Stimulated activated CD4-positive, alpha-beta T cell treated with anti-CD3 and anti-CD28 coated beads, Interleukin-1b, Interleukin-23, amount 100 ng/mL, for 1 hour (primary cell): ENCODE measurements around the gene PHLDA2.

ENCODE experiments used
- DNase-seq, 2 donors: peaks; one replicate each; pipeline ENCODE4 v3.0.0-alpha.2; 2020; ENCODE audit warnings: low read depth in 2 of 2

PHLDA2 gene

GRCh38 chr11:2929950-2930703 is 907 bp upstream of the PHLDA2 start:
- no peak for DNase-seq

GRCh38 chr11:2929531-2929949 is 320 bp upstream of the PHLDA2 start:
- DNase-seq, result no peak

GRCh38 chr11:2927851-2928604 is 1.2 kb downstream of the PHLDA2 start:
- no peak for DNase-seq

- DNase-seq, result no peak
These were observed 2.0 kb downstream of the PHLDA2 start for GRCh38 chr11:2927121-2927800.

GRCh38 chr11:2926611-2927051 is 2.6 kb downstream of the PHLDA2 start:
- no peak for DNase-seq

GRCh38 chr11:2924821-2925675 is 4.2 kb downstream of the PHLDA2 start:
- no peak for DNase-seq

GRCh38 chr11:2924381-2924780 is 4.8 kb downstream of the PHLDA2 start:
- DNase-seq, result no peak

GRCh38 chr11:2923446-2924375 is 5.5 kb downstream of the PHLDA2 start:
- DNase-seq, result no peak

GRCh38 chr11:2922655-2923054 is 6.6 kb downstream of the PHLDA2 start:
- no peak for DNase-seq

GRCh38 chr11:2921742-2922493 is 7.3 kb downstream of the PHLDA2 start:
- no peak for DNase-seq

GRCh38 chr11:2921261-2921660 is 8.0 kb downstream of the PHLDA2 start:
- no peak for DNase-seq

- DNase-seq, result no peak
These were observed 8.9 kb downstream of the PHLDA2 start for GRCh38 chr11:2920343-2920742.

- DNase-seq, result no peak
These were observed 9.4 kb downstream of the PHLDA2 start for GRCh38 chr11:2919837-2920236.

GRCh38 chr11:2919188-2919587 is 10.0 kb downstream of the PHLDA2 start:
- DNase-seq, result no peak

GRCh38 chr11:2917842-2918490 is 11.3 kb downstream of the PHLDA2 start:
- no peak for DNase-seq

GRCh38 chr11:2916892-2917645 is 12.2 kb downstream of the PHLDA2 start:
- DNase-seq, result no peak

GRCh38 chr11:2916114-2916891 is 12.9 kb downstream of the PHLDA2 start:
- no peak for DNase-seq

GRCh38 chr11:2915473-2915872 is 13.7 kb downstream of the PHLDA2 start:
- no peak for DNase-seq
